Superior temporal gyrus (tissue), 1 donor: ENCODE results near the gene CDH13.

ENCODE experiments used
- DNase-seq: peaks from one replicate; pipeline ENCODE4 v3.0.0-alpha.2; 2016; ENCODE audit errors: extremely low spot score

CDH13 gene

DNA sequence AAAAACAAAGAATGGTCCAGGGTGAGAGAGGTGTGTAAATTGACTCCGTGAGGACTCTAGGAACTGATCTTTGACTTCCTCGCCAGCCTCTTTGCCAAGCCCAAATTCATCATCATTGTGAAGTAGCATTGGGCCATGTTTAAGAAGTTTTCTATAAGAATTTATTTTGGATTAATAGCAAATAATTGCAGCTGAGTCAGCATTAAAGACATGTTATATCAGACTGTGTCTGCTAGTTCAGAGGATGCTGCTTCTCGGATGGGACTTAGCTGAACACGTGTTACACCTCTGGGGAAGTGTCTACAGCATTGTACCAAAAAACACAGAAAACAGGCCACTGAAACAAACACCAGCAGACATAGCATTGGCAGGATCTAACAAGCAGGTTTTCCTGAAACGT, 366.6 kb downstream of the CDH13 start:
- DNase-seq = no peak

DNA sequence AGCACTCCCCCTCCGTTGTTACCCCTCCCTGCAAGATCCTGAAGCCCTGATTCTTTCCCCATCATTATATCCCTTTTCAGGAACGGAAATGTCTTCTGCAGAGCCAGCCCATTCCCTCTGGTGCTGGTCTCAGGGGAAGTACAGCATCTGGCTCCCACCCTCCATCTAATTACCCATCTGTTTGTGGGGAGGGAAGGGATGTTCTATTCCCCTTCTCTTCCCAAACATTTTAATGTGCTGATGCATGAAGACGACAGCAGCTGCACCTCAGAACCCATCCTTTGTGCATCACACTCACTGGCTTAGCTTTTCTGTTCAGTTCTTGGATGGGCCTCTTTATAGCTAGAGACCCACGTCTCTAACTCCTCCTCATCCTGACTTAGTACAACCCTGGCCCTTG, 367.2 kb downstream of the CDH13 start:
- DNase-seq = no peak

DNA sequence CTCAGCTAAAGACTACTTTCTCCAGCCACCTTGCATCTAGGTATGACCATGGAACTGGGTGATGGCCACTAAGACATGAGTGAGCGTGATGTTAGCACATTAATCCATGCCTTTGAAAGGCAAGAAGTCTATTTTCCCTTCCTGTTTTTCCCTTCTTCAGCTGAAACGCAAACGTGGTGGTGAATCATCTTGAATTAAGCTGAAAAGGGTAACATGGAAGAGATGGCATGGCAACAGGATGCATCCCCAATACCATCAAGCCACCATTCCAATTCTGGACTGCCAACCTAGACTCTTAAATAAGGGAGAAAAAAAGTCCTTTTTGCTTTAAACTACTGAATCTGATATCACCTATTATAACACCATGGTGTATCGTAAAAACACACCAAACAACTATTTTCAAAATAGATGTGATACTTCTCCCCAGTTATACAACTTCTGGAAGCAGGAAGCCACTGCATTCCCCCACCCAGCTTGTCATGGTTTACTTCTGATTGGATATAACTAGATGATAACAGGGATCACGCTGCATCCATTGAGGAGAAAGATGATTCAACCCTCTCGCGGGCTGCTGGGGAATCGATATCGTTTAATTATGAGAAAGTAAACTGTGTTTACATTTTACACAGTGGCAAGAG, 368.6 kb downstream of the CDH13 start:
- DNase-seq = no peak

DNA sequence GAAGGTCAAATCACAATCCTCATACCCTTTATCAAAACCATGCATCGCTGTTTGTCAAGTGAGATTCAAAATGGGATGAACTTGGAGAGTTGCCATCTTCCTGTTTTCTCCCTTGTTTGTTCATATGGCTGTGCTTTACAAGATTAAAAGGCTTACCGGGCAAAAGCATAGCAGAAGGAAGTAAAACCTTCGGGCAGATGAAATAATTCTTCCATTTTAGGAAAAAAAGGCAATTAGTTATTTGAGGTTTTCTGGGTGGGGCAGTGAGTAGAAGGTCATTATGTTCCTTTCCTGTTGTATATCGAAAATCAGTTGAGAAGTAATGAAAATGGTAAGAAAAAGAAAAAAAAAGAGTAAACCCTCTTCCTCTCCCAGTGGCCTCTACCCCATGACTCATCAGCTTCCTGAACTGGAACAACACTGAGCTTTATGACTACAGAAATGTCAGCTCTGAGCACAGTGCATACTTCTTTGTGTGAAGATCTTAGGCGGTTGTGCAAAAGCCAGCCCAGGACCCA, 369.2 kb downstream of the CDH13 start:
- no peak for DNase-seq

DNA sequence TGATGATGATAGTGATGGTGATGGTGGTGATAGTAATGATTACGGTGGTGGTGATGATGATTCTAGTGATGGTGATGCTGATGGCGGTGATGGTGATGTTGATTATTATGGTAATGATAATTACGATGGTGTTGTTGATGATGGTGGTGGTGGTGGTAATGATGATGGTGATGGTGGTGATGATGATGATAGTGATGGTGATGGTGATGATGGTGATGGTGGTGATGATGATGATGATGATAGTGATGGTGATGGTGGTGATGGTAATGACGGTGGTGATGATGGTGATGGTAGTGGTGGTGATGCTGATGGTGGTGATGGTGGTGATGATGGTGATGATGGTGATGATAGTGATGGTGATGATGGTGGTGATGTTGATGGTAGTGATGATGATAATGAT, 370.0 kb downstream of the CDH13 start:
- no peak for DNase-seq

DNA sequence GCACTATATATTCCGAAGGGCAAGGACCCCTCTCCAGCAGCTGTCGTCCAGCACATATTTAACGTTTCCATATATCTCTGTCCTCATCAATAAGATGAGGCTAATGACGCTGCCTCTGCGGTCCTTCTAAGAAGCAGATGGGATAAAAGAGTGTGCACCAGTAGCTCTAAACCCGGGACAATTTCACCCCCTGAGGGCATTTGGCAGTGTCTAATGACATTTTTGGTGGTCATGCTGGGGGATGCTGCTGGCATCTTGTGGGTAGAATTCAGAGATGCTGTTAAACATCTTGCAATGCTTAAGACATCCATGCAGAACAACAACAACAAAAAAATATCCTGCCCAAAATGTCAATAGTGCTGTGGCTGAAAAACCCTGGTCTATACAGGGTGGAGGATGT, 372.9 kb downstream of the CDH13 start:
- DNase-seq = no peak

DNA sequence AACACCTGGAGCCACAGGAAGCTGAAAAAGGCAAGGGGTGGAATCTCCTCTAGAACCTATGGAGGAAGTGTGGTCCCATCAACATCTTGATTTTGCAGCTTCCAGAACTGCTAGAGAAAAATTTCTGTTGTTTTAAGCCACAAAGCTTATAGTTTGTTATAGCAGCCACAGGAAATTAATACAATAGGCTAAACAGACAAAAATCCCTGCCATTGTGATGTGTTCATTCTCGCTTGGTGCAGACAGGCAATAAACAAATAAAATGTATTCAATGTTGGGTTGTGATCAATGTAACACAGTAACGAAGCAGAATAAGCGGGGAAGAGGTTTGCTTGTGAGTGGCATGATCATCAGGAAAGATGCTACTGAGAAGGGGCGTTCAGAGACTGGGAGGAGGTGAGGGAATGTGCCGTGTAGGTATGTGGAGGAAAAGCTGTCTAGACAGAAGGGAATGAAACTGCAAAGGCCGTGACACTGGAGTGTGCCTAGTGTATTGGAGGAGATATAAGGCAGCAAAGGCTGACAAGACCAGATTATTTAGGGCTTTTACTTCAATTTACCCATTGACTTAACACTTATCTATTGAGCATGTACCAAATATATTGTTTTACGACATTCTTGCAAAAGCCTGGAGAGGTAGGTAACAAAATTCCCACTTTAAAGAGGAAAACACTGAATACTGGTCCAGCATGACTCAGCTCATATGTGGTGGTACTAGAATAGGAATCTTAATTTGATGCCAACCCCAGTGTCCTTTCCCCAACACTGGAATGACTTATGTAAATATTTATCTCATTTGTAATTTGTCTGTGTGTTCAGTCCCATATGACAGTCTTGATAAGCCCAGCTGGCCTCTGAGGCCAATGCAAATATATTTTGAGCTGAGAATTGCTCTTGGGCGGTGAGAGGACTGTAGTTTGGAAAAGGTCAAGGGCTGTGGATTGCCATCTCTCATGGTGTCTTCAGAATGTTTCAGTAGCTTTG, 375.9 kb downstream of the CDH13 start:
- no peak for DNase-seq

DNA sequence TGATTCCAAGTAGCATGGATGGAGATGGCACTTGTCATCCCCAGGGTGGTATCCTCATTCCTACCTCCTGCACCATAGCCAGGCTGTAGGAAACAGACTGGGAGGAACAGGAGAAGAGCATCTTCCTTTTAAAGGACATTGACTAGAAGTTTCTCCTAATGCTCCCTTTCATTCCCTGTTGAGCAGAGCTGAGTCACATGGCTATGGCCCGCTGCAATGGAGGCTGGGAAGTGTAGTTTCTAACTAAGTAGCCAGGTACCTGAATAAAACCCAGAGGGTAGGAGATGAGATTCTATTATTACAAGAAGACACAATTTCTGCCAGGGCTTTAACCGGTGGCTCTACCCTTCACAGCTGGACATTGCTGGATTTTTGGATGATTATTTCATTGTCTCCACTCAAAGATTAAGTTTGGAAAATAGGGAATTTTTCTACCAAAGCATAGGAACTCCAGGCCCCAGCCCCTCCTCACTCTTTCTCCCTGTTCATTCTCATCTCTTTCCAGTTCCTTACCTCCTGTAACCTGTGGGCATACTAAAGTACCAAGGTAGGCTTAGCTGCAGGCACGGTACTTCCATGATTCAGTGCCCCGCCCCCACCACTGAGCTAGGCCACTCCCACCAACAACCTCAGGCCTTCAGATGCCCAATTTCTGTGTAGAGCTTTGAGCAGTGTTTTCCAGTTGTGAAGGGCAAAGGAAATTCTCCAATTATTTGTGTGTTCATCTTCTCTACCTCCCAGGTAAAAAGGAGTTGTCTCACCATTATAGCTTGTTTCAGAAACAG, 378.3 kb downstream of the CDH13 start:
- DNase-seq = no peak

DNA sequence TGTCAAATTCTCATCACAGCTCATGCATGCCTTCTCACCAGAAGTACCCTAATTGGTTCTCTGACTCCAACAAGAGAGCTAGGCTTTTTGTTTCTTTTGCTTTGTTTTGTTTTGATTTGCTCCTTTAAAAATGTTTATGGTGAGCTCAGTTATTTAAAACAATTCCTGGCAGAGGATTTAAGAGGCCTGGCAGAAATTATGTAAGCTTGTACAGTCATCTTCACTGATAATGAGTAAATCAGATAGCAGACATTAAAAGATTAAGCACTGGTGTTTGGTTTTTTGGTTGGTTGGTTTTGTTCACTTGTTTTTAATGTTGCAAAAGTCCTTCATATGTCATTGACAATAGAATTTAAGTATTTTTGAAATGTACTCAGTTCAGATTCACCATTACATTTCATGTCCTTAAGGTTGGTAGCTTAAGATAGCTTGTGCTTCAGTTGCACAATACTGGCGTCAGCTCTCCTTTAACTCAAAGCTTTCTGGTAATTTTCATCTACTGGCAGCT, 378.9 kb downstream of the CDH13 start:
- no peak for DNase-seq

DNA sequence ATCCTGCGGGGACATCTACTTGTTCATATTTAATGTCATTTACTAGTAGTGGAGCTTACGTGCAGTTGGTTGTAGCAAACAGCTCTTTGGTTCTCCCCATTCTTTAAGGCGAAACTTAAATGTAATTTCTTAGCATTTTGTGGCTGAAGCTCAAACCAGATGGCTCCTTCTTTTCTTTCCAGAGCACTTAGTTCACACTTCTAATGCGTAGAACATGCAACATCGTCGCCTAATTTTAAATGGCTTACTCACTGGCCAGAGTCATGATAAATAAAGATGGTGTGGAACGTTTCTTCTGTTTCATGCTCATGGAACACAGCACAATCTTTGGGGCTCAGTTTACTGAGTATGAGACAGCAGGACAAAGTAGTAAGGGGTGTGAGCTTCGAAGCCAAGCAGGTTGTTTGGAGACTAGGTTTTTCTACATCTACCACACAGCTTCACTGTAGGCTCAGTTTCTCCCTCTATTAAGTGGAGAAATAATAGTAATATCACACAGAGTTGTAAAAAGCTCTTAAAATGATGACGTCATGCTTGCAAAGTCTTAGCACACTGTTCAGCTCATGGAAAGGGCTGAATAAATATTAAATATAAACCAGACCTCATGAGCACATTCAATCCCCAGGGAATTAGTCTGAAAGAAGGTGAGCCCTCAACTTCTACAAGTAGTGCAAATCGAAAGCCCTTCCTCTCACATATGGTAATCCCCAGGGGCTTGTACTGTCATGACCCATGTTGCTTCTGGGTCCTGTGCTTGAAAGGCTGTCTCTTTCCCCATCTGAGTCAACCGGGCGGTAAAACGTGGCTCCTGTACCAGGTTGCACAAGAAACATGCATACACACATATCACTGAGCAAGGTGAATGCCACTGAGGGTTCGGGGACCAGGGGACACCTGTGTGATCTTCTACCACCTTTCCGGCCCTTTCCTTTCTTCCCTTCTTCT, 384.3 kb downstream of the CDH13 start:
- no peak for DNase-seq

DNA sequence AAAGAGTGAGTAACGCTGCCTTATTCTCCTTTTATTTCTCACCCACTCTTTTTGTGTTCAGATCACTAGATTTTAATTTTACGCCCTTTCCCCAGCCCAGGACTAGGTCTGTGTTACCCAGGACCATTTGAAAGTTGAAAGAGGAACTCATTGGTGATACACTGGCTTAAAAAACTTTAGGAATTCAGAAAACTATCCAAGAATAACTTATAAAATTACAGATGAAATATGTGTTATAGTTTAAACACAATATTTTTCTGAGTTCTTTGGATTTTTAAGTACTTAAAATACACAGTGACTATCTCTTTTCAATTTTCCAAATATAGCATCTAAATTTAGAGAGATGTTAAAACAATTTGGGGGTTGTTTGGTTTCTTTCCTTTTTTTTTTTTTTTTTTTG, 385.2 kb downstream of the CDH13 start:
- no peak for DNase-seq

DNA sequence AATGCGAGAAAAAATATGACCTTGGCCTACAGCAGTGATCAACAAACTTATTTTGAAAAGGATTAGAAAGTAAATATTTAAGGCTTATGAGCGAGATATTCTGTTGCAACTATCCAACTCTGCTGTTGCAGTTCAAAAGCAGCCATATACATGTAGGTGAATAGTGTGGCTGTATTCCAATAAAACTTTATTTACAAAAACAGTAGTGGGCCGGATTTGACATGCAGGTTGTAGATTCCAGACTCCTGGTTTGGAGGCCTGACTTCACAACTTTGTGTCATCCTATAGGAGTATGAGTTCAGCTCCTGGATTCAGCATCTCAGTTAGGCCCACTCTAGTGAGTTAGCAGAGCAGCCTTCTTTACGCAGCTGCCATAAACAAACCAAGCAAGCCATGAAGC, 386.3 kb downstream of the CDH13 start:
- DNase-seq = no peak

DNA sequence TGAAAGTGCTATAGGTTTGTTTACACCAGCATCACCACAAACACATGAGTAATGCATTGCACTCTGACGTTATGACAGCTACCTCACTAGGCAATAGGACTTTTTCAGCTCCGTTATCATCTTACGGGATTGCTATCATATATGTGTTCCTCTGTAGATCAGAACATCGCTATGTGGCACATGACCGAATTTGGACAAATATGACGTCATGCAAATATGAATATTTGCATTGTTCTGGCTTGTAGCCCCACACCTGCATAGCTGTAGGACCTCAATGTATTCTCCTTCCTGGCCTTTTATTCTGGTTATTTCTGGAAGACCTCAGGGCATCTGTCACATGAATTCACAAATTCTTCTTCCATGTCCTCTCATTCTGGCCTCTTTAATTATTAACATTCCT, 393.2 kb downstream of the CDH13 start:
- DNase-seq = no peak

DNA sequence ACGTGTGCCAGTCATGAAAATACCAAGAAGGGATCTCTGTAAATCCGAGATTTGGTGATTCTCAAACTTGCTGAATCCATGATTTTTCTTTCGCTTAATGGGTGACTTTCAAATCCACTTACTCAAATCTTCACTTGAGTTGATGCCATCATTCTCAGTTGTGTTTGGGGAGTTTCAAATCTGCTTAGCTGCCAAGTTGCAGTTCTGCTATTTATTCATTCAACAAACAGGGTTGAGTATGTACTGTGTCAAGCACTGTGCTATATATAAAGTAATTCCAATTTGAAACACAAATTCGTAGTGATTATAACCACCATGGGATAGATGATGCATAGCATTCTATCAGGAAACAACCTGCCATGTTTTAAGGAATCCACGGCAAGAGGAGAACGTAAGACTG, 394.3 kb downstream of the CDH13 start:
- no peak for DNase-seq

DNA sequence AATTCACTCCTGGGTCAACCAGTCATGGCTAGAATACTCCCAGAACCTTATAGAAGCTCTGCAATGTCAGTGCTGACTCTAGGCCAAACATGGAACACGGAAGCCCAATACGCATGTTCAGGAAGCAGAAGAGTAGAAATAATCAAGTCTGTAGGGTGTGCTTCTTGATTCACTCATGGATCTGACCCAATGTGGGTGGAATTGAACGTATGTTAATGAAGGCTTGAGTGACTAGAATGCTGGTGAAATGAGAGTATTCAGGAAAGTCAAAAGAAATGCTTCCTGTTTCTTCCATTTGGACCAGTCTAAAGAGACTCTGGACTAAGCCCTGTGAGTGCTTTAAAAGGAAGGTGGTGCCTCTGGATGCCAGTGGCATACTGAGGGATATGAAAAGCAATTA, 395.0 kb downstream of the CDH13 start:
- DNase-seq = no peak

DNA sequence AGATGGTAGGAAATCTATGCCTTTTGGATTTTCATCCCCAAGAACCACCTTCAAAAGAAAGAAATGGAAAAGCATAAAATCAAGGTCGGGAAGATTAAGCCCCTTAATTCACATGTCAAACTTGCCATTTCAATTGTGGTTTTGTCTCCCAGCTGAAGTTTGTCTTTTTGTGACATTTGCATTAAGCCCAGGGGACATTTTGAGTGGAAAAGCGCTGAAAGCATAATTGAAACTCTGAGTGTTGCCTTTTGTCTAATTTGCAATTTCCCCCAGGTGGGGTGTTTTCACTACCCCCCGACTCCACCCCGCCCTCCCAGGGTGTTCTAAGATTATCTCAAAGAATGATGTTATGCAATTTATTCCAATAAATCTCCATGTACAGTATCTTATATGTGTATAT, 396.2 kb downstream of the CDH13 start:
- DNase-seq = no peak

DNA sequence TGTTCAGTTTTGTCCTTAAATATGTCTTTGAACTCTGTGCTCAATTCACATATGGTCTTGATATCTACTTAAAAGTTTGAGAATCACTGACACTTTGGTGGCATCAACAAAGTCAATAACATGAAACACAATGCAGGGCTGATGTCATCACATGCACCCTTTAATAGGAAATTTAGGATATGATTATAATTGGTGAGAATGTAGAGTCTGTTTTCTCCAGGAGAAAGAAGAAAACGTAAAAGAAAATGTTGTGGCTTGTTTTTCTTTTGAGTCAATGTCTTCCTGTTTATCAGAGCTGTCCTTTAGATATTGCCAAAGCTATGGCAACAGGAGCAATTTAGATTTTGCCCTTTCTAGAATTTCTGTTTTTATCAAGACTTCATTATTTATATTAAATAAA, 396.9 kb downstream of the CDH13 start:
- DNase-seq = no peak

DNA sequence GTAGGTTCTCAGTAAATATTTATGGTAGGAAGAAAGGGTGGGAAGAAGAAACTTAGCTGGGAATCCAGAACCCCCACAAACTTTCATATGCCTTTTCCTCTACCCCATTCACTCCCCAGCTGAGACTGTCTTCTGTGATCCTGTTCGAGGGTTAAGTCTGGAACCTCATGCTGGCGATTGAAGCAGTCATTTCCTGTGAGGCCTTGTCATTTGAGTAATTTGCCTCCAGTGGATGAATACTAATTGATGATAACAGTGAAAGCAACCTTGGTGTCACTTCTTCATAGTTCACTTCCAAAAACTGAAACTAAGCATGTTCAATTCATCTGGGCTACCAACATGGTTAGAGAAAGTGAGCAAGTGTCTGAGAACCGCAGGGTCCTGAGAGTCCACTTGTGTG, 401.2 kb downstream of the CDH13 start:
- DNase-seq = no peak

DNA sequence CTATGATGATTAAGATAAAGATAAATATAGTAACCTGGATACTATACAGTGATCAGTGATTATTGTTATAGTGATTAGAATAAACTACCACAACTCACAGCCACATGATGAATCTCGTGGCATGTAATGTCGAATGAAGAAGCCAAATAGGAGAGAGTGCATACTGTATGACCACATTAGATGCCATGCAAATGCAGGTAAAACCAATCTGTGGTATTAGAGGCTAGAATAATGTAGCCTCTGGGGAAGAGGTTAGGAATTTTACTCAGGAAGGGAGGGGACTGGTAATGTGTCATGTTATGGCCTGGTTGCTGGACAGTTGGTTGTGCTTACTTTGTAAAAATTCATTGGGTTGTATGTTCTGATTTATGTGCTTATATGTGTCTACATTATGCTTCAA, 402.7 kb downstream of the CDH13 start:
- DNase-seq = no peak

DNA sequence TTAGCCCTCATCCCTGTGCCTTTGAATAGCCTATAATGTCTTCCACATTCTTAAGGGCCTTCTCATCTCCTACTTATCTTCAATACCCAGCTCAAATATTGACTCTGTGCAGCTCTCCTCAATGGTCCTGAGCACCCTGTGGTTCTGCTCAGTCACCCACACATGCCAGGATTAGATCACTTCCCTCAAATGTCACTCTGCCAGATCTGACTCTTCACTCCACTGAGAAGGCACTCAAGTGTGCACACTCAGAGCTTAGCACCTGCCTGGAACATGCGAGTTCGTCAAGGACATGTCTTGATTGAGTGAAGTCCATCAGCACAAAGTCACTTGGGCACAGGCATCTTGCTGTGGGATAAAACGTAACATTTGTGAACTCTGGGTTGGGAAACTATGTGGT, 404.8 kb downstream of the CDH13 start:
- no peak for DNase-seq

DNA sequence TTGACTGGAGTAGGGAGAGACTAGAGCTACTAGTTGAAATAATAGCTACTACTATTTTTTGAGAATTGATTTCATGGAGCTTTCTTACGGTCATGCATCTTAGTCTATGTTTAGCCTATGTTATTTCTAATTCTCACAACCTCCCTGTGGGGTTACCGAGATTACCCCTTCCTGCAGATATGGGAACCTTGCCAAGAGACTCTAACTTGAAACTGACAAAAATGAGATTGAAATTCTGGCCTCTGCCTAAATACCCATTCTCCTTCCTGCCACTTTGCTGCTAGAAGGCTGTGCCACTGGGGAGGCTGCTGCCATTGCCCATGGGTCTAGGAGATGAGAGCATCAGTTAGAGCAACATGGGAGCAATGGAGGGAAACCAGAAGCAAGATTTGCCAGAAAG, 410.3 kb downstream of the CDH13 start:
- no peak for DNase-seq
